HG02642 (cell line): ENCODE results near the gene DCLK1.

Experiments used
- ATAC-seq: cut with Tn5 transposase; IDR thresholded peaks from one replicate; pipeline ENCODE4 v1.9.1; 2021; ENCODE audit warnings: mild to moderate bottlenecking; ENCODE audit not compliant: unreplicated experiment, poor library complexity

DCLK1 gene

DNA sequence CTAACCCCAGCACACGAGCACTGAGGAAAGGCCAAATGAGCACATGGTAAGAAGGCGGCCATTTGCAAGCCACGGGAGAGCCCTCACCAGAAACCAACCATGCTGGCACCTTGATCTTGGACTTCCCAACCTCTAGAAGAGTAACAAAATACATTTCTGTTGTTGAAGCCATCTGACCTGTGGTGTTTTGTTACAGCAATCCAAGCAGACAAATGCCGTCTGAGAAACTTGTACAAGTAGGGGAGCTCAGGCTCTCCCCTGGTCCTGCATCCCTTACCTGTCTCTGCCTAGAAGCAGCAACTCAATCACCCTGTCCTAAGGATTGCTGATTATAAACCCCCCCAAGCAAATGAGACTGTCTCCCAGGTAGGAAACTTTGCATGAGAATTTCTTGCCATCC is 399.7 kb downstream of the DCLK1 start:
- ATAC-seq: no peak

DNA sequence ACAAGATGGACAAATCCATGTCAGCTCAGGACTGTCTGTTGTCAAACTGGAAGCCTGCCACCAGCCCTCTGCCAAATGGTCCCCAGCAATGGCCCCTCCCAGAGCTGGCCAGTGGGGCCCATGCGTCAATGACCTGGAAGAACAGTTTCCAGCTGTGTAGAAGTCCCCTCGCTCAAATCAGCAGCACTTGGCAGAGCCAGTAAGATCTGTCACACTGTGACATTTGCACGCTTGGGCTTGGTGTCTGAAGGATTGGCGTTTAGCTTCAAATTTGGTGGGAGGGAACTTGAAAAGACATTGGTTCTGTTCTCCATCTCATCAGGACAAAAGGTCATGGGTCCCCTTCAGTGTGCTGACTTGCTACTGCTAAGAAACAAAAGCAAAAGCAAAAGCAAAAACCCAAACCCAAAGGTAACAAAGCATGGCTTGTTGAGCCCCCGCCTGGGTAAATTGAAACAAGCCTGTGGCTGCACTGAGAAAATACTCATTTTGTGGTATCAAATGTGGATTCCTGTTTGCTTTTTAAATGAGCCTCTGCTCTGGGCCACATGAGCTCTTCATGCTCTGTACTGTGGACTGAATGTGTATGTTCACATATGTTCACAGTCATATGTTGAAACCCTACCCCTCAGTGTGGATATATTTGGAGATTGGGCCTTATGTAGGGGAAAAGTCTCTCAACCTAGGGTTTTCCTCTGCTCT is 401.1 kb downstream of the DCLK1 start:
- no peak for ATAC-seq

DNA sequence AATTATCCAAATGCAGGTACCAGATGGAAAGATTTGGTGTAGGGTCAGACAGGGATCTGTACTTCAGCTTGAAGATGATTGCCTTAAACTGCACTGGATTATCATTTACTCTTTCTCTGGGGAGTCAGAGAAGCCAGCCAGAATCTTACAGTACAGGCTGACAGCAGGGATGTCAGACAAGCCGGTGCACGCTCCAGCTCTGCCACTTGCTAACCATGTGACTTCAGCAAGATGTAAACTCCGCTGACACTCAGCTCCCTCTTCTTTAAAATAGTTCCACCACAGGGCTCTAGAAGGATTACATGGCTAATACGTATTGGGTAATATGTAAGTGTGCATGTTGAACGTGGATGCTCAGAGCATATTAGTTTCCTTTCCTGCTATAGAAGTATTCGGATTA is 403.3 kb downstream of the DCLK1 start:
- ATAC-seq: no peak

DNA sequence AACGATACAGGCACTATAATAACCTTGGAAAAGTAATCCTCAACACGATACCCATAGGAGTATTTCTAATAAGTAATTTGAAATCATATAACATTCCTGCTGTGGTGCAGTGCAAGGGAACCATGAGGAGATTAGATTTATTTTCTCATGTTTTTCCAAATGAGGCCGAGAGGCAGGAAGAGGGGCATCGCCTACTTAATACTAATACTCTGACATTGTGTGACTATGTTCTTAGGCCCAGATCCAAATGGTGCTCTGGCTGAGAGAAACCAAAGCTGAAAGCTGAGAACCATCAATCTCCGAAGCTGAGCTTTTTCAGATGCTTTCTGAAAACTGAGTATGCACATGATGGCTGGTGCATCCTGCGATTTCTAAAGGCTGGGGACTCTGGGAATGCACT is 406.7 kb downstream of the DCLK1 start:
- no peak for ATAC-seq

DNA sequence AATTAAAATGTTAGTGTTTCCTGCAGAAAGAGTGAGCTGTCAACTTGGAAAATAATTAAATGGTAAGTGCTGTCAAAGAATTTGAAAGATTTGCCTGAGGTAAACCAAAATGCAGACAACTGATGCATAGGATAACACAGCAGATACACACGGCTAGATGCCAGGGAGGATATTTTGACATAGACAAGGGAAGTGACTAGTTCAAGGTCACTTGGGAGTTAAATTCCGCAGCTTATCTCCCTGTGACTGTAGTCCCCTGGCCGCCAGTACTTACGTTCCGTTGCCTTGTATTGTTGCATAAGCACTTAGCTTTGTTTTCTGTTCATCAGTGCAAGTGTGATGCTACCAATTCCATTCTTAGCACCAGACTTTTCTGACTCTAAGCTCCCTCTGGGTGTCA is 407.4 kb downstream of the DCLK1 start:
- no peak for ATAC-seq

DNA sequence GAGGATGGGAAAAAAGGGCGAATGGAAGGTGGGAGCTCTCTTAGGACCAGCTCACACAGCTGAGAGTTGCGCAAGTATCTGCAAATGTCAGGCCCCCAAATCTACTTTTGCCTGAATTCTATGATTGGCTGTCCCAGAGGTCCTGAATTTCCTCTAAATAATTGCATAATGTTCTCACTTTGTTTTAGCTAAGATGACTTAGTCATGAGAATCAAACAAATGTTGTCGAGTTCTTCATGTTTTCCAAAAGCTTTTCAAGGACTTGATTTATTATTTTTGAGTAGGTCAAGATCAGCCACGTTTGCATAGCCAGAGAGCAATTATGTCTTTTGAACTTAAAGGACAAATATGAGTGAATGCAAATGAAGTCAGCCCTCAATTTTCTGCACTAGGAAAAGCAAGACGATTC is 408.1 kb downstream of the DCLK1 start:
- no peak for ATAC-seq

DNA sequence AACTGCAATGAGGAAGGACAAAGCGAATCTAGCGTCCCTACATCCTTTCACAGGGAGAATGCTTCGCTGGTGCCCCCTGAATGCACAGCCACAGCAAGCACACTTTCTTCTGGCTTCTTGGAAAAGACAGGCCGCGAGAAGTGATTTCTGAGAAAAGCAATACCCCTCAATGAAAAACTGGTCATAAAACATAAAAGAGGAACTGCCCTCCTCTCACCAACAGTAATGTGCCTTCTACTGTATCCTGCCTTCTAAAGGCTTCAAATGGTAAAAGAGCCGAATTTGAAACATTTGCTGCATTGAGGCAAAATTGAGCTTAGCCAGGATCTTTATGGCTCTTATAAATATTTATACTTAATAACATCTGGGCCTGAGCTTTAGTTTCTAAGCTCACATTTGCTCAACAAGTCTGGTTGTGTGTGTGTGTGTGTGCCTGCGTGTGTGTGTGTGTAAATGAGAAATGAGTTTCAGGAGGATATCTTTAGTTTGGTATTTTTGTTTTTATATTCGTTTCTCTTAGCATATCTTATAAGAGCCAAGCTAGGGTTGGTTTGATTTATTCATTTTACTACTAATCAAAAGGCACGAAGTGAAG is 408.6 kb downstream of the DCLK1 start:
- no peak for ATAC-seq

DNA sequence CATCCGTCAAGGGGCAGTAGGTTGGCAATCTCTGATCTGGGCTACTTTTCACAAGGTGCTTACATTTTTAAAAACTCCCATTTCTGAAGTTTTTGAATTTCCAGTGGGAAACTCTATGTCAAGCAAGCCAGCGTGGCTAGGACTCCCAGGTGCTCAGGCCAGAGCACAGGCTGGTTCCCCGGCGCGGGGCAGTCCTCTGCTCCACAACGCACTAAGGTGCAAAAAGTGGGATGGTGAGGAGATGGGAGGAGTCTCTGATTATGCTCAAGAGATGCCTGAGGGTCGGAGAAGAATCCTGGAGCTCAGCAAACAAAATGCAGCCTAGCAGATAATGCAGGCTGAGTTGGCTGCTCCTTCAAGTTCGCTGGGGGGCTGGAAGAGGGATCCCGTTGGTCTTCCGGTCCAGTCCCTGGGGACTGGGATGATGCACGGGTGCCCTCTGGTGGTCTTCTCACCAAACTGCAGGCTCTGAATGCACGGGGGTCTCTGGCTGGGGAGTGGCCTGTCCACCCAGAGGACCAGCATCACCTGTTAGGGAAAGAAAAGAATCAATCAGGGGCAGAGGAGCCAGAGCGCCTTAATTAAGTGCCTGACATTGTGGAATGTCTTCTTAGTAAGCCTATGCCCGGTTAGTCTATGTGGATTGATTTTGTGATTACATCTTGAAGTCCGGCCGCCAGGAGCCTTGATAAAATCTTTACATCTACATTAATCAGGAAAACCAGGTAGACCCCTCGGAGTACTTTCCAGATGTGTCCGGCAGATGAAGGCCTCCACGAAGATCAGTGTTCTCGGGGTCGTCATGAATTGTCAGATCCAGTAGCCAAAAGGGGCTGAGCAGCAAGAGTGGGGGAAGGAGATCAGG is 410.3 kb downstream of the DCLK1 start:
- peak; percentile 74 for ATAC-seq

DNA sequence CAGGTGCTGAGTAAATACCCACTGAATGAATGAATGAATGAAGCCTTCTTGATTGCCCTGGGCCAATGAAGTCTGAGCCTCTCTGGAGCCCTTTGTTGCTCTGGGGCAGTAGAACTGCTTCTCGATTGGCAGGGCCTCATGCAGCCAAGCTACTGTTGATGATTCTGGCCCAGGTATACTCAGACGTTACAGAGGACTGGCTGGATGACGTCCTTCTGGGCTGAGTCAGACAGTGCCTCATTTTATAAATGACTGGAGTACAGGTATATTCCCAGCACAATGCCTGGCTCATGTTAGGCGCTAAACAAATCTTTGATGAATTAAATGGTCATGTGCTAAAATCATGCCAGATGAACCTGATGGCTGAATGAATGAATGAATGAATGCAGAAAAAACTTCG is 410.9 kb downstream of the DCLK1 start:
- ATAC-seq: no peak
